Measurements from ENCODE around the gene FNDC3B.

FNDC3B gene

GRCh38 chr3:172391592-172392302, 352.4 kb downstream of the FNDC3B start:
- CTCF ChIA-PET: interaction anchor here (1.4 kb wide), 1 partner anchor 275 kb away, joined by 3 read pairs; no protein-coding TSS in a partner anchor
- WGBS (ENCODE audit: insufficient coverage): no CpG with 5 or more reads among the region's 5 CpGs
- DNase-seq: peak in 2 of 3 donors; percentile 49 to 64

GRCh38 chr3:172394692-172395091, 355.3 kb downstream of the FNDC3B start:
- CTCF ChIA-PET: no interaction called here
- no CpG with 5 or more reads among the region's 2 CpGs for WGBS (ENCODE audit: insufficient coverage)
- Histone ChIP-seq H3K9me3 (ENCODE audit: control extremely low read depth in 1 of 5, control insufficient read depth in 4 of 5, insufficient read depth in 2 of 5, low read depth in 1 of 5, low read length in 4 of 5) (no peaks in the 10 kb centered on the region), H3K36me3 (ENCODE audit: control insufficient read depth in 4 of 4, insufficient read depth in 4 of 4, low read length in 3 of 4) (peaks cover 0 to 28% (median 6%) of the 10 kb centered on the region in 4 experiments), H3K4me3 (ENCODE audit: control insufficient read depth in 1 of 7, extremely low read depth in 1 of 7, insufficient read depth in 4 of 7, low read depth in 2 of 7, low read length in 6 of 7) (no peak overlapping the region), H3K27ac (ENCODE audit: insufficient read depth in 1 of 2, low read depth in 1 of 2, low read length in 2 of 2, poor library complexity in 1 of 2, severe bottlenecking in 2 of 2) (no peak overlapping the region), H3K27me3 (replicated peaks in 2 of 5; ENCODE audit: control insufficient read depth in 4 of 5, insufficient read depth in 5 of 5, low read length in 4 of 5) (no peaks in the 10 kb centered on the region), H3K4me1 (ENCODE audit: control extremely low read depth in 1 of 4, control insufficient read depth in 4 of 4, insufficient read depth in 4 of 4, low read length in 3 of 4) (peaks cover 4 to 16% (median 8%) of the 10 kb centered on the region in 4 experiments)
- POLR2A ChIA-PET: no interaction called here
- no peak for DNase-seq

More at GRCh38 chr3:172391592-172392302, 352.4 kb downstream of the FNDC3B start:
- H3K9me3 ChIP-seq (ENCODE audit: control extremely low read depth in 1 of 5, control insufficient read depth in 4 of 5, insufficient read depth in 2 of 5, low read depth in 1 of 5, low read length in 4 of 5): no peaks in the 10 kb centered on the region
- POLR2A ChIA-PET: no interaction called here
- H3K36me3 ChIP-seq (ENCODE audit: control insufficient read depth in 4 of 4, insufficient read depth in 4 of 4, low read length in 3 of 4): peaks cover 0 to 12% (median 4%) of the 10 kb centered on the region in 4 experiments
- peaks cover 4 to 16% (median 8%) of the 10 kb centered on the region in 4 experiments for H3K4me1 ChIP-seq (ENCODE audit: control extremely low read depth in 1 of 4, control insufficient read depth in 4 of 4, insufficient read depth in 4 of 4, low read length in 3 of 4)
- no peak overlapping the region for H3K4me3 ChIP-seq (ENCODE audit: control insufficient read depth in 1 of 7, extremely low read depth in 1 of 7, insufficient read depth in 4 of 7, low read depth in 2 of 7, low read length in 6 of 7)
- peak overlapping the region in 1 of 2 experiments; percentile 43 for H3K27ac ChIP-seq (ENCODE audit: insufficient read depth in 1 of 2, low read depth in 1 of 2, low read length in 2 of 2, poor library complexity in 1 of 2, severe bottlenecking in 2 of 2)
- H3K27me3 ChIP-seq (replicated peaks in 2 of 5; ENCODE audit: control insufficient read depth in 4 of 5, insufficient read depth in 5 of 5, low read length in 4 of 5): no peaks in the 10 kb centered on the region

- ChIA-PET POLR2A (no interaction called here), CTCF (no interaction called here)
- no peak overlapping the region for H3K4me3 ChIP-seq (ENCODE audit: control insufficient read depth in 1 of 7, extremely low read depth in 1 of 7, insufficient read depth in 4 of 7, low read depth in 2 of 7, low read length in 6 of 7)
- H3K27ac ChIP-seq (ENCODE audit: insufficient read depth in 1 of 2, low read depth in 1 of 2, low read length in 2 of 2, poor library complexity in 1 of 2, severe bottlenecking in 2 of 2): no peak overlapping the region
- H3K9me3 ChIP-seq (ENCODE audit: control extremely low read depth in 1 of 5, control insufficient read depth in 4 of 5, insufficient read depth in 2 of 5, low read depth in 1 of 5, low read length in 4 of 5): no peaks in the 10 kb centered on the region
- DNase-seq: no peak
- peaks cover 0 to 32% (median 8%) of the 10 kb centered on the region in 4 experiments for H3K36me3 ChIP-seq (ENCODE audit: control insufficient read depth in 4 of 4, insufficient read depth in 4 of 4, low read length in 3 of 4)
- H3K4me1 ChIP-seq (ENCODE audit: control extremely low read depth in 1 of 4, control insufficient read depth in 4 of 4, insufficient read depth in 4 of 4, low read length in 3 of 4): peaks cover 0 to 10% (median under 1%) of the 10 kb centered on the region in 4 experiments
- 89% methylated on average over 7 of the region's 7 CpGs for WGBS (ENCODE audit: insufficient coverage)
- H3K27me3 ChIP-seq (replicated peaks in 2 of 5; ENCODE audit: control insufficient read depth in 4 of 5, insufficient read depth in 5 of 5, low read length in 4 of 5): no peaks in the 10 kb centered on the region
These were observed 357.0 kb downstream of the FNDC3B start for GRCh38 chr3:172396400-172396799.

- Histone ChIP-seq H3K4me3 (ENCODE audit: control insufficient read depth in 1 of 7, extremely low read depth in 1 of 7, insufficient read depth in 4 of 7, low read depth in 2 of 7, low read length in 6 of 7) (no peak overlapping the region), H3K9me3 (ENCODE audit: control extremely low read depth in 1 of 5, control insufficient read depth in 4 of 5, insufficient read depth in 2 of 5, low read depth in 1 of 5, low read length in 4 of 5) (no peaks in the 10 kb centered on the region), H3K36me3 (ENCODE audit: control insufficient read depth in 4 of 4, insufficient read depth in 4 of 4, low read length in 3 of 4) (peaks cover 0 to 31% (median 10%) of the 10 kb centered on the region in 4 experiments), H3K4me1 (ENCODE audit: control extremely low read depth in 1 of 4, control insufficient read depth in 4 of 4, insufficient read depth in 4 of 4, low read length in 3 of 4) (no peaks in the 10 kb centered on the region), H3K27ac (ENCODE audit: insufficient read depth in 1 of 2, low read depth in 1 of 2, low read length in 2 of 2, poor library complexity in 1 of 2, severe bottlenecking in 2 of 2) (no peak overlapping the region), H3K27me3 (replicated peaks in 2 of 5; ENCODE audit: control insufficient read depth in 4 of 5, insufficient read depth in 5 of 5, low read length in 4 of 5) (no peaks in the 10 kb centered on the region)
- ChIA-PET CTCF (interaction anchor here (0.7 kb wide), 1 partner anchor 731 kb away, joined by 3 read pairs; no protein-coding TSS in a partner anchor), POLR2A (interaction anchor here (0.5 kb wide), 1 partner anchor 59 kb away, joined by 4 read pairs; no protein-coding TSS in a partner anchor)
- WGBS (ENCODE audit: insufficient coverage): 89% methylated on average over 1 of the region's 1 CpG
- DNase-seq: peak in 1 of 3 donors; percentile 11
These were observed 358.5 kb downstream of the FNDC3B start for GRCh38 chr3:172397716-172398405.

GRCh38 chr3:172398484-172398883, 359.1 kb downstream of the FNDC3B start:
- ChIA-PET CTCF (no interaction called here), POLR2A (no interaction called here)
- H3K36me3 ChIP-seq (ENCODE audit: control insufficient read depth in 4 of 4, insufficient read depth in 4 of 4, low read length in 3 of 4): peaks cover 0 to 31% (median 9%) of the 10 kb centered on the region in 4 experiments
- H3K27me3 ChIP-seq (replicated peaks in 2 of 5; ENCODE audit: control insufficient read depth in 4 of 5, insufficient read depth in 5 of 5, low read length in 4 of 5): no peaks in the 10 kb centered on the region
- no peaks in the 10 kb centered on the region for H3K9me3 ChIP-seq (ENCODE audit: control extremely low read depth in 1 of 5, control insufficient read depth in 4 of 5, insufficient read depth in 2 of 5, low read depth in 1 of 5, low read length in 4 of 5)
- no peak for DNase-seq
- no peaks in the 10 kb centered on the region for H3K4me1 ChIP-seq (ENCODE audit: control extremely low read depth in 1 of 4, control insufficient read depth in 4 of 4, insufficient read depth in 4 of 4, low read length in 3 of 4)
- H3K4me3 ChIP-seq (ENCODE audit: control insufficient read depth in 1 of 7, extremely low read depth in 1 of 7, insufficient read depth in 4 of 7, low read depth in 2 of 7, low read length in 6 of 7): no peak overlapping the region
- no peak overlapping the region for H3K27ac ChIP-seq (ENCODE audit: insufficient read depth in 1 of 2, low read depth in 1 of 2, low read length in 2 of 2, poor library complexity in 1 of 2, severe bottlenecking in 2 of 2)
- 100% methylated on average over 2 of the region's 4 CpGs for WGBS (ENCODE audit: insufficient coverage)

- ChIA-PET CTCF (no interaction called here), POLR2A (no interaction called here)
- no peaks in the 10 kb centered on the region for H3K27me3 ChIP-seq (replicated peaks in 2 of 5; ENCODE audit: control insufficient read depth in 4 of 5, insufficient read depth in 5 of 5, low read length in 4 of 5)
- WGBS (ENCODE audit: insufficient coverage): no CpG with 5 or more reads among the region's 2 CpGs
- no peaks in the 10 kb centered on the region for H3K4me1 ChIP-seq (ENCODE audit: control extremely low read depth in 1 of 4, control insufficient read depth in 4 of 4, insufficient read depth in 4 of 4, low read length in 3 of 4)
- DNase-seq: no peak
- no peaks in the 10 kb centered on the region for H3K9me3 ChIP-seq (ENCODE audit: control extremely low read depth in 1 of 5, control insufficient read depth in 4 of 5, insufficient read depth in 2 of 5, low read depth in 1 of 5, low read length in 4 of 5)
- H3K27ac ChIP-seq (ENCODE audit: insufficient read depth in 1 of 2, low read depth in 1 of 2, low read length in 2 of 2, poor library complexity in 1 of 2, severe bottlenecking in 2 of 2): no peak overlapping the region
- peaks cover 0 to 18% (median 5%) of the 10 kb centered on the region in 4 experiments for H3K36me3 ChIP-seq (ENCODE audit: control insufficient read depth in 4 of 4, insufficient read depth in 4 of 4, low read length in 3 of 4)
- H3K4me3 ChIP-seq (ENCODE audit: control insufficient read depth in 1 of 7, extremely low read depth in 1 of 7, insufficient read depth in 4 of 7, low read depth in 2 of 7, low read length in 6 of 7): no peak overlapping the region
These were observed 362.7 kb downstream of the FNDC3B start for GRCh38 chr3:172402090-172402489.
